Limb (tissue), 2 donors: ENCODE data around the gene ADORA1.

ENCODE experiments used
- DNase-seq, 2 donors: peaks; one replicate each; pipeline ENCODE4 v3.0.0-alpha.2; 2016; ENCODE audit errors: extremely low spot score in 2 of 2

Gene ADORA1

GRCh38 chr1:203093754-203094410 lies 33.6 kb upstream of the ADORA1 start:
- no peak for DNase-seq

GRCh38 chr1:203095061-203095690 lies 32.4 kb upstream of the ADORA1 start:
- DNase-seq = no peak

GRCh38 chr1:203096566-203096965 lies 31.0 kb upstream of the ADORA1 start:
- no peak for DNase-seq

- no peak for DNase-seq
Measured at GRCh38 chr1:203097001-203097400, 30.5 kb upstream of the ADORA1 start.

- no peak for DNase-seq
Measured at GRCh38 chr1:203098445-203098844, 29.1 kb upstream of the ADORA1 start.

GRCh38 chr1:203098914-203099520 lies 28.5 kb upstream of the ADORA1 start:
- DNase-seq = no peak

GRCh38 chr1:203099805-203100515 lies 27.6 kb upstream of the ADORA1 start:
- no peak for DNase-seq

GRCh38 chr1:203100516-203100869 lies 27.0 kb upstream of the ADORA1 start:
- no peak for DNase-seq

GRCh38 chr1:203101813-203102634 lies 25.5 kb upstream of the ADORA1 start:
- no peak for DNase-seq

GRCh38 chr1:203103216-203103615 lies 24.3 kb upstream of the ADORA1 start:
- DNase-seq = no peak

GRCh38 chr1:203103829-203104495 lies 23.6 kb upstream of the ADORA1 start:
- DNase-seq = no peak

- DNase-seq = no peak
Measured at GRCh38 chr1:203104789-203105390, 22.6 kb upstream of the ADORA1 start.

- no peak for DNase-seq
Measured at GRCh38 chr1:203112475-203112874, 15.1 kb upstream of the ADORA1 start.

- DNase-seq = no peak
Measured at GRCh38 chr1:203113308-203113707, 14.2 kb upstream of the ADORA1 start.

GRCh38 chr1:203114202-203114601 lies 13.3 kb upstream of the ADORA1 start:
- DNase-seq = no peak

- DNase-seq = peak in 1 of 2 donors; percentile 38
Measured at GRCh38 chr1:203116091-203116820, 11.3 kb upstream of the ADORA1 start.

GRCh38 chr1:203117611-203118575 lies 9.6 kb upstream of the ADORA1 start:
- peak; percentile 66 to 88 for DNase-seq

GRCh38 chr1:203120325-203121153 lies 7.0 kb upstream of the ADORA1 start:
- DNase-seq = no peak
